ENCODE data around the gene TGOLN2.
A peak's percentile ranks its signal among the peaks of the same experiment; 100 is the strongest.
"Not testable (repeated sequence)": the region's sequence is repeated elsewhere in the genome, so short reads cannot be mapped to it uniquely, and the experiment has no call there.

The TGOLN2 gene

GRCh38 chr2:85354286-85355072 lies 26.7 kb upstream of the TGOLN2 start, which contains the start of the genes ELMOD3 and RETSAT:
TSS of gene ELMOD3 (plus strand) at chr2:85354769. CDS start at chr2:85357199, 2,430 bp downstream.
TSS of gene RETSAT (minus strand) at chr2:85354528. CDS start at chr2:85354507, 21 bp downstream.
- peak; percentile 99 for DNase-seq (ENCODE audit: low read depth)
- H3K4me3 ChIP-seq (ENCODE audit: low read depth, low read length): peak within 1 kb of the TSS; percentile 96
- TF ChIP-seq CTCF (IDR thresholded peaks at IDR 0.05; ENCODE audit: low read depth, low read length) (no peak), POLR2A (IDR thresholded peaks at IDR 0.05; ENCODE audit: extremely low read depth, insufficient read length) (peak; percentile 87), MYC (IDR thresholded peaks at IDR 0.05; ENCODE audit: low read depth, low read length) (peak; percentile 30; the same call in 1 of the 2 replicates), MAX (IDR thresholded peaks at IDR 0.05; ENCODE audit: low read depth, low read length) (no peak; the same call in 1 of the 2 replicates)

- TF ChIP-seq MYC (IDR thresholded peaks at IDR 0.05; ENCODE audit: low read depth, low read length) (0 out of 2 replicates have a peak, but pooled peaks have one; percentile 24), CTCF (IDR thresholded peaks at IDR 0.05; ENCODE audit: low read depth, low read length) (no peak), POLR2A (IDR thresholded peaks at IDR 0.05; ENCODE audit: extremely low read depth, insufficient read length) (no peak), MAX (IDR thresholded peaks at IDR 0.05; ENCODE audit: low read depth, low read length) (peak; percentile 1; the same call in 1 of the 2 replicates)
- DNase-seq (ENCODE audit: low read depth): peak; percentile 50
- H3K4me3 ChIP-seq (ENCODE audit: low read depth, low read length): peak overlapping the region; percentile 96
Measured at GRCh38 chr2:85353876-85354285, 26.1 kb upstream of the TGOLN2 start.

- no peak for TF ChIP-seq POLR2A (IDR thresholded peaks at IDR 0.05; ENCODE audit: extremely low read depth, insufficient read length)
- TF ChIP-seq MYC (IDR thresholded peaks at IDR 0.05; ENCODE audit: low read depth, low read length): no peak
- no peak for TF ChIP-seq CTCF (IDR thresholded peaks at IDR 0.05; ENCODE audit: low read depth, low read length)
- no peak for TF ChIP-seq MAX (IDR thresholded peaks at IDR 0.05; ENCODE audit: low read depth, low read length)
- DNase-seq (ENCODE audit: low read depth): no peak
- H3K4me3 ChIP-seq (ENCODE audit: low read depth, low read length): no peak overlapping the region
Measured at GRCh38 chr2:85347599-85347998, 19.8 kb upstream of the TGOLN2 start.

- no peak overlapping the region for H3K4me3 ChIP-seq (ENCODE audit: low read depth, low read length)
- TF ChIP-seq MAX (IDR thresholded peaks at IDR 0.05; ENCODE audit: low read depth, low read length): no peak
- TF ChIP-seq CTCF (IDR thresholded peaks at IDR 0.05; ENCODE audit: low read depth, low read length): no peak
- TF ChIP-seq POLR2A (IDR thresholded peaks at IDR 0.05; ENCODE audit: extremely low read depth, insufficient read length): no peak
- no peak for TF ChIP-seq MYC (IDR thresholded peaks at IDR 0.05; ENCODE audit: low read depth, low read length)
- DNase-seq (ENCODE audit: low read depth): no peak
Measured at GRCh38 chr2:85344356-85344954, 16.7 kb upstream of the TGOLN2 start.

GRCh38 chr2:85343207-85343895 lies 15.6 kb upstream of the TGOLN2 start:
- H3K4me3 ChIP-seq (ENCODE audit: low read depth, low read length); DNase-seq (ENCODE audit: low read depth): not testable (repeated sequence)

GRCh38 chr2:85342156-85342555 lies 14.4 kb upstream of the TGOLN2 start:
- DNase-seq (ENCODE audit: low read depth): no peak
- H3K4me3 ChIP-seq (ENCODE audit: low read depth, low read length): no peak overlapping the region
- TF ChIP-seq POLR2A (IDR thresholded peaks at IDR 0.05; ENCODE audit: extremely low read depth, insufficient read length) (no peak), MAX (IDR thresholded peaks at IDR 0.05; ENCODE audit: low read depth, low read length) (no peak), CTCF (IDR thresholded peaks at IDR 0.05; ENCODE audit: low read depth, low read length) (no peak), MYC (IDR thresholded peaks at IDR 0.05; ENCODE audit: low read depth, low read length) (no peak)
